Measurements from ENCODE around the gene FBXW7.

The FBXW7 gene

DNA sequence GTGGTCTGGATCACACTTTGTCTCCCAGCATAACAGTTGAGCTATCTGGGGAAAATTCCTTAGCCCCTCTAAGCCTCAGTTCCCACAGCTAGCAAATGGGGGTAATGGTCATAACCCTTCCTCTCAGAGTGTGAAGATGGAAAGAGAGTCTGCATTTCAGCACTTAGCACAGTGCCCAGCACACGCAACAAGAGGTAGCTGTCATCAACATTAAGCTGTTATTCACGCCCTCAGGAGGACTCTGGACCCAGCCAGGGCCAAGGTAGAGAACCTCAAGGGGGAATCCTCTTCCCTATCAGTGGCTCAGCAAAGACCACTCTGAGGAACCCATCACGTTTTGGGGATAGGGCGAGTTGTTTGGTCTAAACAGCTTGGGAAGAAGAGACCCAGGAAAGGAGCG, 258.6 kb downstream of the FBXW7 start:
- DNase-seq (ENCODE audit: low read depth) = no peak
- TF ChIP-seq, protein P1, sequence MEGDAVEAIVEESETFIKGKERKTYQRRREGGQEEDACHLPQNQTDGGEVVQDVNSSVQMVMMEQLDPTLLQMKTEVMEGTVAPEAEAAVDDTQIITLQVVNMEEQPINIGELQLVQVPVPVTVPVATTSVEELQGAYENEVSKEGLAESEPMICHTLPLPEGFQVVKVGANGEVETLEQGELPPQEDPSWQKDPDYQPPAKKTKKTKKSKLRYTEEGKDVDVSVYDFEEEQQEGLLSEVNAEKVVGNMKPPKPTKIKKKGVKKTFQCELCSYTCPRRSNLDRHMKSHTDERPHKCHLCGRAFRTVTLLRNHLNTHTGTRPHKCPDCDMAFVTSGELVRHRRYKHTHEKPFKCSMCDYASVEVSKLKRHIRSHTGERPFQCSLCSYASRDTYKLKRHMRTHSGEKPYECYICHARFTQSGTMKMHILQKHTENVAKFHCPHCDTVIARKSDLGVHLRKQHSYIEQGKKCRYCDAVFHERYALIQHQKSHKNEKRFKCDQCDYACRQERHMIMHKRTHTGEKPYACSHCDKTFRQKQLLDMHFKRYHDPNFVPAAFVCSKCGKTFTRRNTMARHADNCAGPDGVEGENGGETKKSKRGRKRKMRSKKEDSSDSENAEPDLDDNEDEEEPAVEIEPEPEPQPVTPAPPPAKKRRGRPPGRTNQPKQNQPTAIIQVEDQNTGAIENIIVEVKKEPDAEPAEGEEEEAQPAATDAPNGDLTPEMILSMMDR (IDR thresholded peaks at IDR 0.05; ENCODE audit: insufficient read depth, low read depth, low read length, missing control alignments) = no peak
- no peak overlapping the region for H3K4me3 ChIP-seq (ENCODE audit: low read length)

DNA sequence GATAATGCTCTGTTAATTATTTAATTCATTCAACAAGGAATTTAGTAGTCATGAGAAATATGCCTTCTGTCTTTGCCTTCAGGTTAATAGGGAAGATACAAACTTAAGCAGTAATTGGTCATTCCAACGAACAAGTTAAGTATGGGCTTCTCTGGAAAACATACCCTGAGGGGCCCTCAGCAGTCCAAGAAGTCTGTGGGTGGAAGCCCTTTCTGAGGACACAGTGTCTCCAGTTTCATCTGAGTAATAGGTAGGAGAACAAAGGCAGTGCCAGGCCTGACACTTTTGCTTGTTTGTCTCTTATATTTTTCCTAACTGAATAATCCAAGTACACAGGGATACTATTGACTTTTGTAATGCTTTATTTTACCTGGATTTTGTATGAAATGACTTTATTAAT, 262.5 kb downstream of the FBXW7 start:
- TF ChIP-seq, protein P1 (IDR thresholded peaks at IDR 0.05; ENCODE audit: insufficient read depth, low read depth, low read length, missing control alignments) = no peak
- no peak overlapping the region for H3K4me3 ChIP-seq (ENCODE audit: low read length)
- peak; percentile 81 for DNase-seq (ENCODE audit: low read depth)

Data from epithelial cell of esophagus (primary cell).